ENCODE data around the gene NAA16. TPM values are rescaled to one million over a fixed set of nuclear protein-coding genes. Genes with fewer than 3 reads are reported as not detected.

NAA16 gene
- total RNA-seq, 1 donor from 2014 or later: 35.6 TPM

DNA sequence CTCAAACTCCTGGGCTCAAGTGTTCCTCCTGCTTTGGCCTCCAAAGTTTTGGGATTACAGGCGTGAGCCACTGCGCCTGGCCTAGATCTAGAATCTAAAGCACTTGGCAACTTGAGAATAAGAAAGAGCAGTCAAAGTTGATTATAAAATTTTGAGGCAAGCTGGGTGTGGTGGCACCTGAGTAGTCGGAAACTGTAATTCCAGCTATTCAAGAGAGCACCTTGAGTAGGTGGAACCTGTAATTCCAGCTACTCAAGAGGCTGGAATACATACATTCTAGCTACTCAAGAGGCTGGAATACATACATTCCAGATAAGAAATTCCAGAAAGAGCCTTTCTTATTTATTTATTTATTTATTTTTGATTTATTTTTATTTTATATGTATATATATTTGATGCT lies 8.3 kb upstream of the NAA16 start:
- intact Hi-C loops (cut with micrococcal nuclease): no loop called here

DNA sequence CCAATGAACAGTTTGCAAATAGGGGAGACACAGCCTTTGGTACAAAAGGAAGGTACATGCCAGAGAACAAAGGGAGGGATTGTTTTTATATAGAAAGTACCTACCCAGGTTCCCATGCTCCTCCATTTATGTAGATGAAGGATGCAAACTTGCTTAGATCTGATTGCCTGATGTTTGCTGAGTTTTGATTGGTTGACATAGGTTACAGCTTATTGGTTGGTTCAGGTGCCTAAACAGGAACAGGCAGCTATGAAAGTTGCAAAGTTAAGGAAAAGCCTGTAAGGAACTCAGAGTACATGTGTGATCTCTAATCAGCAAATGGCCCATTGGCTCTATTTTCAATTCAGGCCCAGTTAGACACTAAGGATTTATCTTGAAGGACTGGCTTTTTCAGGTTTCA lies 6.5 kb upstream of the NAA16 start:
- intact Hi-C loops (cut with micrococcal nuclease): no loop called here

DNA sequence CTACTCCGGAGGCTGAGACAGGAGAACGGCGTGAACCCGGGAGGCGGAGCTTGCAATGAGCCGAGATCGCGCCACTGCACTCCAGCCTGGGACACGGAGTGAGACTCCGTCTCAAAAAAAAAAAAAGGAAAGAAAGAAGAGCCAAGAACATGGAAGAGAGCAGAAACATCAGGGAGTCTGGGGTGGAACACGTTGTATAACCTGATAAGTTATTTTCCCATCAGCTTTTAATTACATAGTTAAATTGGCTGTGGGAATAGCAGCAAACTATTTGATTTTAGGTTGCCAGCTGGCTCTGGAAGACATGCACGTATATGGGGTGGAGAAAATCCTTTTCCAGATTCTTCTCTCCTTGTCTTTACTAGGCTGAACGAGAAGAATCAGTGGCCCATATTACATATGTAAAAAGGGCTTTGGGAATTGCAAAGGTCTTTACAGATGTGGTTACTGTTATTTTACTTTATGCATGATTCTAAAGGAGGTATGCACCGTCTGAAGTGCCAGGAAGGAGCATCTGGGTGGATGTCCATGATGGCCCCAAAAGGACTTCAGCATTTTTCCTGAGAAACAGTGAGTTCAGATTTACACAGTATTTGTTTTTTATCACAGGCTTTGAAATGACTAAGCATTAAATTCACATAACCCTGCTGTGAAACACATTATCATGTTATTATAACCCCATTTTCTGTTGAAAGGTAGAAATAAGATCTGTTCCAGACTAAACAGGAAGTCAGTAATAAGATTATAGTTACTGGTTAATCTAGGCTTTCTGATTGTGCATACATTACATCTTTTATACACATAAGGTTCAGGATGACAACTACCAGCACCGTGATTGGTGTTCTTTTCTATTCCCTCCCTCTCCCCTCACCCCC lies 4.6 kb upstream of the NAA16 start:
- intact Hi-C loops (cut with micrococcal nuclease): no loop called here

DNA sequence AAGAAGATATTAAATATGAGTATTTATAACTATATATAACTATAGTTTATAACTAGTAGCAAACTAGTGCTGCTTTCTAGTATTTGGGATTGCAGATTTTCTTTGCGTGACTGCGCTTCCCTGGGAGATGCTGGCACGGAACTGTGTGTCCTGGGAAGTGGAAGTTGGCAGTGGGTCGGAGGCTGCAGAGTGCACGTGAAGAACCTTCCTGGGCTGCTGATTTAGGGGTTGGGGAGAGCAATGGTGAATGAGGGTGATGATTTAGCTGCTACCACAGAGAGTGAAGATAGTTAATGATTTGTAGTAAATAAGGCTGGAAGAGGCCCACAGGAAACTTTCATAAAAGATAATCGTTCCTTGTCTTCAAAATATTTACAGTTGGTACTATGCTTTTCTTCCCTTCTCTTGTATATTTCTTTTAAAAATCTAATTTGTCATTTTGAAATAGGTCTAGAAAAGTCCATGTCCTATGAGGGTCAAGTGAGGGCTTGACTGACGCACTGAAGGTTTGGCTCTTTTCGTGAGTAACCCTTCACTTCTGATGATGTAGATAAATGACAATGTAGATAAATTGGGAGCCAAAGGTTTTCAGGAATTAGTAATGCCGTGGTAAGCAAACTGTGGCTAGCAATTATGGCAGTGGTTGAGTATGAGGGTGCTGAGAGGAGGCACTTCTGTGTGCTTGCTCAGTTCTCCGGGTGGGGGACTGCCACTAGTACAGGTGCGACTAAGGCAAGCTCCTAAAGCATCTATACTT lies 3.0 kb upstream of the NAA16 start:
- intact Hi-C loops (cut with micrococcal nuclease): no loop called here

DNA sequence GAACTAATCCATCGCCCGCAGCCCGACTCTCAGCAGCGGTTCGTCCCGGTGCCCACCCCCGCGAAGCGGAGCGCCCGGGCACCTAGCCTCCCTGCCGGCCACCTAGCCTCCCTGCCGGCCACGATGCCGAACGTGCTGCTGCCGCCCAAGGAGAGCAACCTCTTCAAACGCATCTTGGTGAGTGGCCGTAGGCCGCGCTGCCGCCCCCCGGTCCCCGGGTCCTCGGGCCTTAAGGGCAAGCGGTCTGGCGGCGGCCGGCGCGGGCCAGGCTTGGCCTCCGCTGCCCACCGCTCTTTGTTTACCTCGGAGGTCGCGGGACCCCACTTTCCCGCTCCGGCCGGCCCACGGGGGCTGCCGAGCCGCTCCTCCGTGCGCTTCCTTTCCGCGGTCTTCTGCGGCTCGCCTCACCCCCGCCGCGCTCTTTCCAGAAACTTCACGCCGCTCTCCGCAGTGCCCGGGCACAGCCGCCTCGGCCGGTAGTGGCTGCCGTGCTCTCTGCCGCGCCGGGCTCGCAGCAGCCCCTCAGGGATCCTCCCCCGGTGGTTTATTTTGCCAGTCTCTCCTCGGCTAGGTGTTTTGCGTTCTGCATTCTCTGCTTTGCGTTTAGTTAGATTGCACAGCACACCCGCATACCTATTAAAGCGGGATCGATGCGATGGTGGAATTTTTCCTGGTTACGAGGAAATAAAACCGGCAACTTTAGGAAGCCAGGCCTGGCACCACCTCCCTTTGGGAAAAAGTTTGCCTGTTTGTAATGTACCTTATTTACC lies 524 bp downstream of the NAA16 start:
- intact Hi-C loops (cut with micrococcal nuclease): loop anchor here (1.0 to 10.0 kb wide), 7 partner anchors 46 to 733 kb away; partner anchors contain the start of genes DGKH, KBTBD6, KBTBD7 and MTRF1

DNA sequence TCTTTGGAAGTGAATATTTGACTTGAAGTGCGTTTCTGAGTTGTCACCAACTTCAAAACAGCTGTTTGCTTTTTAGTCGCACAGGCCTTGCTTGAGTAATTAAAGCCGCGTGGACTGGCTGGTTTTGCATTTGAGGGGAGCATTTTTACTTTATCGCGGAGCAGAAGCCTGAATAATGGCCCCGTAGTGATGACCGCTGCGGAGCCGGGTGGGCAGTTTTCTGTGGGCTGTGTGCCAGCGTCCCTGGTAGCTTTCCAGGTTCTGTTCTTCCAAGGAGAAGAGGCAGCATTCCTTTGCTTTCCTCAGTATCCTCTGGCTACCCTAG lies 1.1 kb downstream of the NAA16 start:
- intact Hi-C loops (cut with micrococcal nuclease): loop anchor here (5.0 to 10.0 kb wide), 4 partner anchors 45 to 733 kb away; partner anchors contain the start of genes DGKH, KBTBD6 and RGCC

DNA sequence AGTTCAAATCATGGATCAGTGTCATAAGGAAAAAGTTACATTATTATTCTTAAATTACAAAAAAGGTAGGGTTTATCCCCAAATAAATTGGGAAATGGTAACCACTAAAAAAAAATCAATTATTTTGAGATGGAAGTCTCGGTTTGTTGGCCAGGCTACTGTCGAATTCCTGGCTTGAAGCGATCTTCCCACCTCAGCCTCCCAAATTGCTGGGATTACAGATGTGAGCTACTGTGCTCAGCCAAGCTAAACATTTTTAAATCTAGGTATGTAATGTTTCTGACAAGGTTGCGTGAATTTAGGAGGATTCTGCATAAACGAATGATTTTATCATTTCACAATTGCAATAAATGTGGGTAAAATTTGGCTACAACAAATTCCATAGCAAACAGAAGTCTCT lies 2.0 kb downstream of the NAA16 start:
- intact Hi-C loops (cut with micrococcal nuclease): loop anchor here (5.0 to 10.0 kb wide), 4 partner anchors 44 to 732 kb away; partner anchors contain the start of genes DGKH, KBTBD6 and RGCC

DNA sequence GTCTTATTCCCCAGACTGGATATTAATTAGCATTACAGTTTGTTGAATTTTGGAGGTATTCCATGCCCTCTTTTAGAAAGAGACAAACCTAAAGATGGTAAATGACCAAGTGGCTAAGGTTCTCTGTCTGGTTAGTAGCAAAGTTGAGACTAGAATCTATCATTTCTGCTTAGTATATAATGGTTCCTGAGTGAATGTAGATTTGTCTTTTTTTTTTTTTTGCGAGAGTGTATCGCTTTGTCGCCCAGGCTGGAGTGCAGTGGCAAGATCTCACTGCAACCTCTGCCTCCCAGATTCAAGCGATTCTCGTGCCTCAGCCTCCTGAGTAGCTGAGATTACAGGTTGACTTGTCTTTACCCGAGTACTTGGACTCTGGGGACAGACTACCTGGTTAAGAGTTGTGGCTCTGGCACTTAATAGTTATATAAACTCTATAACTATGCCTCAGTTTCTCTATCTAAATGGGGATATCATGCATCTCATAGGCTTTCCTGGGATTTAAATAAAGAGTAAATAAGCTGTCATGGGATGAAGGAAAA lies 2.7 kb downstream of the NAA16 start:
- intact Hi-C loops (cut with micrococcal nuclease): loop anchor here (5.0 to 10.0 kb wide), 4 partner anchors 44 to 731 kb away; partner anchors contain the start of genes DGKH, KBTBD6 and RGCC

DNA sequence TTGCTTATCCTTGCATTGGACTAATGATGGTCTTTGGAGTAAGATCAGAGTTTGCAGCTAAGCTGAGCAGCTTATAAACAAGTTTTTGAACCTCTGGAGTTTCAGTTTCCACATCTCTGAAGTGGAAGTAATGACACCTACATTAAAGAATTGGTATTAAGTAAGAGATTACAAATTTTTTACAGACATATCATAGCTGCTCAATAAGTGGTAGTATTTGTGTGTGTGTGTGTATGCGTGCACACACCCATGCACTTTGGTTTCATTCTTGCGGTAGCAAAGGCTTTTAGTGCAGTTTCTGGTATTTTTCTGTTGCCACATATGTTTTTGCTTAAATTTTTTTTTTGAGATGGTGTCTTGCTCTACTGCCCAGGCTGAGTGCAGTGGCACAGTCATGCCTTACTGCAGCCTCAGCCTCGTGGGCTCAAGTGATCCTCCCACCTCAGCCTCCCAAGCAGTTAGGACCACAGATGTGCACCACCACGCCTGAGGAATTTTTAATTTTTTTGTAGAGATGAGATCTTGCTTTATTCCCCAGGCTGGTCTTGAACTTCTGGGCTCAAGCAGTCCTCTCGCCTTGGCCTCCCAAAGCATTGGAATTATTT lies 4.5 kb downstream of the NAA16 start:
- intact Hi-C loops (cut with micrococcal nuclease): loop anchor here (10.0 kb wide), 1 partner anchor 729 kb away; the partner anchor contains the start of gene DGKH

DNA sequence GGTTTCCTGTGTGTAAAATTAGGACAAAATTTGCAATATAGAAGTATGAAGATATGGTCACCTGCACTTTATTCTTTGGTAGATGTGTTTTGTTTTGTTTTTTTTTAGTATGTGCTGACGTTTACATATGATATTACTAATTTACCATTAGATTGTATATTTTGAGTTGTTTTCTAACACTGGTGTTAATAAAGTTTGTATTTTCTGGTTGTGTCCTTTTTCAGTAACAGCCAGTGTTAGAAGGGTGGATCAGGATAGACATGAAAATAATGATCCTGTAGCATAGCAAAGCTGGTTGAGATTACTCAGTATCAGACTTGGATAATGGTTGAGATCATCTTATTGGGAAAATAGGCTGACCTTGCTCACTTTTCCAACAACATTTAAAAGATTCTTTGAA lies 6.2 kb downstream of the NAA16 start:
- intact Hi-C loops (cut with micrococcal nuclease): loop anchor here (10.0 kb wide), 1 partner anchor 728 kb away; the partner anchor contains the start of gene DGKH

DNA sequence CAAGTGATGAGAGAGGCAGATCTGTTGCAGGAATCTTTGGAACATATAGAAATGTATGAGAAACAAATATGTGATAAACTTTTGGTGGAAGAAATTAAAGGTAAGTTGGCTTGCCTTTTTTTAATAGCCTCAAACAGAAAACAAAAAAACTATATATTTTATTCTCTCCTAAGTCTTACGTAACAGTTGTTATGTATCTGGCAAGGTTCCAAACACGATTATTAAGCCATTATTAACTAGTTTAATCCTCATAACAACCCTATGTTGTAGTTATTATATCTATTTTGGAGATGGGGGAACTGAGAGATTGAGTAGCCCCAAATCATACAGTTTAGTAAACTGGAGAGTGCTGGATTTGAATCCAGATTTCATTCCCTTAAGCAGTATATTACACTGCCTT lies 14.7 kb downstream of the NAA16 start:
- intact Hi-C loops (cut with micrococcal nuclease): no loop called here

DNA sequence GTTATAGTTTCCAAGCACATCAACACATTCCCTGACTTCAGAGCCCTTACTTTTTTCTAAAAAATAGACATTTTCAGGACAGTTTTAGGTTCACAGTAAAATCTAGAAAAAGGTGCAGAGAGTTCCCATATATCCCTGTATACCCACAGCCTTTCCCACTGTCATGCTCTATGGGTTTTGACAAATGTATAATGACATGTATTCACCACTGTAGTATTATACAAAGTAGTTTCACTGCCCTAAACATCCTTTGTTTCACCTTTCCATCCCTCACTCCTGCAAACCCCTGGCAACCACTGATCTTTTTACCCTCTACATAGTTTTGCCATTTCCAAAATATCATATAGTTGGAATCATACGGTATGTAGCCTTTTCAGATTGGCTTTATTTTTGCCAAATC lies 15.6 kb downstream of the NAA16 start:
- intact Hi-C loops (cut with micrococcal nuclease): no loop called here

DNA sequence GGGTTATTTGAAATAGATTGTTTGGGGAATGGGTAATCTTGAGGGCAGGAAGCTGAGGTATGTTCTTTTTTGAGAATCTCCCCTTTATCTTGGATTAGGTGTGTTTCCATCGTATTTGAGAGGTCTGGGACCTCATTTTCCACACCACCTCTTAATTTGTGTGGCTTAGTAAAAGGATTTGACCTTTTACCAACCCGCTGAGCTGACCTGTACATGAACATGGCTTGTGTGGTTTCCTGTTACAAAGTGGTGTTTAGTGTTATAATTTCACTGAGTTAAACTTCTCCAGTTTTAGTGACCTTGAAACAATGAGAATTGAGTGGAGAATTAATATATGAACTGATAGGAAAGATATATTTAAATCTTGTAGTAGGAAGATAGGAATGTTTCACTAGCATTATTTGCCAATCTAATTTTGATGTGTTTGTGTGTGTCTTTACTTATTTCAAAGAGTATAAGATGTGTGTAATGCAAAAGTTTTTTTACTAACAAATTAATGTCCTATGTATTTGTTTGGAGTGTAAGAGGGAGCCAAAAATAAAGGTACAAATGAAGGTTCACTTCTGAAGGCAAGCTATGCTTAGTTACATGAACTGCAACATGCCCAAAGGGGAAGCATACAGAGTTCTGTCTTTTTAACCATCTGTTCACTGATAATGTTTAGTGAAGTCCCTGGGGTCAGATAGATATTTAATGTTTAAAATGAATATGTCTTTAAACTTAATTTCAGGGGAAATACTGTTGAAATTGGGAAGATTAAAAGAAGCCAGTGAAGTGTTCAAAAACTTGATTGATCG lies 17.1 kb downstream of the NAA16 start:
- intact Hi-C loops (cut with micrococcal nuclease): no loop called here

DNA sequence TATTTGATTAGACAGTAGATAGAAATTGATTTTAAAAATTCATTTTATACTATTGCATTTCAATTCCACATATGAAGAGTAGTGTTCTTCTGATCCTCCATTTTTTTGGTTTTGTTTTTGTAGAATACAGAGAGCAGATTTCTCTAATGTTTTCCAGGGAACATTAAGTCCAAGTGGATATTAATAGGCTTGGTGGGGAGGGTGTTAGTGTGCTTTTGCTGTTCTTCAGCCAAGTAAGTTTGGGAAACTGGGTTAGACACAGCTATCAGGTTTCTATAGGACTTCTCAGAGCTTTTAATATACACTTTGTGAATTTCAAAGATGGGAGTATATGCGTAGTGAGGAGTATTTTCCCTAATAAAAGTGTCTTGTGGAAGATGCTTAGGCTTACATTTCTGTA lies 21.8 kb downstream of the NAA16 start:
- intact Hi-C loops (cut with micrococcal nuclease): no loop called here

DNA sequence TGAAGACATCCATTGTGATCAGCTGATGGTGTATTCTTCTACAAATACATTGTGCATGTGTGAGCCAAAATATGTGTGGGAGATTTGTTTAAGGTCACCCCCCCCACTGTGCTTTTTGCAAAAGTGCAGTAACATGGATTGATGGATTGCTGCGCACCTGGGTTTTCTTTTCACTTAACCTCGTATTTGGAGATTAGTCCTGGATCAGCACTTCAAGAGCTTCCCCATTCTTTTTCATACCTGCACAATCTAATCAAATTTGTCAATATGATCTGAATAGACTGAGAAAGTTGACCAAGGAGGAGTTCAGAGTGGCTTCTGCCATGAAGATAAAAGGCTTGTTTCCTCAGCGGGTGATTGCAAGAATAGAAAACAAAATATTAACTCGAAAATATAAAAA lies 23.7 kb downstream of the NAA16 start:
- intact Hi-C loops (cut with micrococcal nuclease): no loop called here

DNA sequence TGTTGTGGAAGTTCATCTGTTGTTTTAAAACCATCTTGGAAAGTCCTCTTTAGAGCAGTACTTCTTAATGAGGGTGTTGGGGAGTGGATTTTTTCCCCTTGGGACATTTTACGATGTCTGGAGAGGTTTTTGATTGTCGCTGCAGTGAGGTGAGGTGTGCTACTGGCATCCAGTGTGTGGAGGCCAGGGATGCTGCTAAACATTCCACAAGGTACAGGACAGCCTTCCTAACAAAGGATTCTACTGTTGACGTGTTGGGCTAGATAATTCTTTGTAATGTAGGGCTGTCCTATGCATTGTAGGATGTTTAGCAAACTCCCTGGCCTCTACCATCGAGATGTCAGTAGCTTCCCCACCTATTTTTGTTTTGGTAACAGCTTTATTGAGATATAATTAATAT lies 33.3 kb downstream of the NAA16 start:
- intact Hi-C loops (cut with micrococcal nuclease): no loop called here

DNA sequence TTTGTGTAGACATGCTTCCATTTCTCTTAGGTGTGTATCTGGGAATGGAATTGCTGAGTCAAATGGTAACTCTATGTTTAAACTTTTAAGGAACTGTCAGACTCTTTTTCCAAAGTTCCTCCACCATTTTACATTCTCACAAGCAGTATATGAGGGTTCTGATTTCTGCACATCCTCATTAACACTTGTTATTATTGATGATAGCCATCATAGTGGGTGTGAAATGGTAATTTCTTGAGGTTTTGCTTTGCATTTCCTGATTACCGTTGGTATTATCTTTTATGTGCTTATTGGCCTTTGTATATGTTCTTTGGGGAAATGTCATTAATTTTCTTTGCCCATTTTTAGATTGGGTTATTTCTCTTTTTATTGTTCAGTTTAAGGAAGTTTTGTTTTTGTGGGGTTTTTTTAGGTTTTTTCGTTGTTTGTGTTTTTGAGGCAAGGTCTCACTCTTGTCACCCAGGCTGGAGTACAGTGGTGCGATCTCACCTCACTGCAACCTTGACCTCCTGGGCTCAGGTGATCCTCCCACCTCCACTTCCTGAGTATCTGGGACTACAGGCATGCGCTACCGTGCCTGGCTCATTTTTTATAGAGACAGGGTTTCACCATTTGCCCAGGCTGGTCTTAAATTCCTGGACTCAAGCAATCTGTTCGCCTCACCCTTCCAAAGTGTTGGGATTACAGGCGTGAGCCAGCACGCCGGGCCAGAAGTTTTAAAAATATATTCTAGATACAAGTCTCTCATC lies 34.3 kb downstream of the NAA16 start:
- intact Hi-C loops (cut with micrococcal nuclease): no loop called here

DNA sequence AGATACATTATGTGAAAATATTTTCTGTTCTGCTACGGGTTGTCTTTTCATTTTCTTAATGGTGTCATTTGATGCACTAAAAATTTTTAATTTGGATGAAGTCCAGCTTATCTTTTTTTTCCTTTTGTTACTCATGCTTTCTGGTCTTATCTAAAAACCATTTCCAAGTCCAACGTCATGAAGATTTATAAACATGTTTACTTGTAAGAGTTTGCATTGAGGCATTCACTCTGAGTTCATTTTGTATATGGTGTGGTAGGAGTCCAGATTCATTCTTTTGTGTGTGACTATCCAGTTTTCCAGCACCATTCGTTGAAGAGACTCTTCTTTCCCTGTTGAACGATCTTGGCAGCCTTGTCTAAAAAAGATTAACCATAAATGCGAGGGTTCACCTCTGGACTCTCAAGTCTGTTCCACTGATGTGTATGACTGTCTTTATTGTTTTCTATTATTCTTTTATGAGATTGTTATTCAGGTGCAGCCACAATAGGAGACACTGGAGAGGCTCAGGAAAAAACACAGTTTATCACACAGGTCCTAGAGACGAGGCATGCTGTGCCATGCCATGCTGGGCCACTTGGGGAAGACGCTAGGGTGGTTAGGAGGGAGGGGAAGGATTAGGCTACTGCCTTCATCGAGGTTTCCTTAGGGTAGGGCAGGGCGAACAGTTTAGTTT lies 35.0 kb downstream of the NAA16 start:
- intact Hi-C loops (cut with micrococcal nuclease): no loop called here

Measured in T-helper 2 cell treated with Interferon-gamma antibody and Interleukin-4, amounts not matched to agents 100 ng/mL and 5 ng/mL, for 36 hours (primary cell).